K562 (cell line): ENCODE data around the gene ROM1. TPM values are rescaled to one million over a fixed set of nuclear protein-coding genes. Genes with fewer than 3 reads are reported as not detected.
A peak's percentile ranks its signal among the peaks of the same experiment; 100 is the strongest.

Experiments
- BRD4 ChIP-seq: fragments of 200-600 bp; sonication (generic); IDR thresholded peaks from 2 replicates; pipeline ENCODE4 v1.6.1; 2017; ENCODE audit warnings: inconsistent platforms
- CCAR2 ChIP-seq: fragments of 200-400 bp; formaldehyde crosslinking; IDR thresholded peaks from 2 replicates; pipeline ENCODE4 v1.6.1; 2017; ENCODE audit warnings: mild to moderate bottlenecking, low read depth, low read length
- E2F6 ChIP-seq, 2 experiments: IDR thresholded peaks; 2 replicates each; pipeline ENCODE4 v1.6.1; 2011; ENCODE audit warnings: borderline replicate concordance in 1 of 2, control low read depth in 1 of 2, low read depth in 1 of 2, low read length in 1 of 2, mild to moderate bottlenecking in 1 of 2, mixed read lengths in 1 of 2, moderate library complexity in 1 of 2; ENCODE audit not compliant: insufficient read depth in 1 of 2, insufficient read length in 1 of 2, poor library complexity in 1 of 2, severe bottlenecking in 1 of 2; ENCODE audit errors: extremely low read depth in 1 of 2
- GMEB1 ChIP-seq: fragments of 250-450 bp; sonication (Bioruptor Pico); IDR thresholded peaks from 2 replicates; pipeline ENCODE4 v1.4.0; 2020; ENCODE audit warnings: mild to moderate bottlenecking
- KDM5B ChIP-seq: fragments of 200-600 bp; sonication (generic); IDR thresholded peaks from 2 replicates; pipeline ENCODE4 v1.6.1; 2012; ENCODE audit warnings: low read depth, mild to moderate bottlenecking, moderate library complexity, low read length, control low read depth, inconsistent platforms; ENCODE audit not compliant: insufficient replicate concordance
- KLF1 ChIP-seq: fragments of 450-650 bp; IDR thresholded peaks from 2 replicates; pipeline ENCODE4 v1.6.1; 2016; ENCODE audit warnings: missing genetic modification characterization, missing compliant biosample characterization
- MXI1 ChIP-seq: IDR thresholded peaks from 2 replicates; pipeline ENCODE4 v1.6.1; 2011; ENCODE audit warnings: low read depth, mild to moderate bottlenecking, improper control_type of control experiment, low read length
- RUNX1 ChIP-seq: sonication (generic); IDR thresholded peaks from 2 replicates; pipeline ENCODE4 v1.6.1; 2016; ENCODE audit warnings: antibody characterized with exemption, low read depth
- SIX5 ChIP-seq, 2 experiments: IDR thresholded peaks; 2 replicates each; pipeline ENCODE4 v1.6.1; 2011; ENCODE audit warnings: low read length in 2 of 2, borderline replicate concordance in 1 of 2, low read depth in 1 of 2, mild to moderate bottlenecking in 1 of 2, moderate library complexity in 1 of 2; ENCODE audit not compliant: insufficient read depth in 1 of 2
- SMAD3 ChIP-seq: fragments of 450-650 bp; formaldehyde crosslinking; conservative IDR thresholded peaks from 2 replicates; pipeline ENCODE4 v1.4.0; 2020; ENCODE audit warnings: mild to moderate bottlenecking
- SP2 ChIP-seq: IDR thresholded peaks from 2 replicates; pipeline ENCODE4 v1.6.1; 2011; ENCODE audit warnings: mild to moderate bottlenecking, low read depth, low read length, moderate library complexity; ENCODE audit not compliant: poor library complexity, severe bottlenecking; ENCODE audit errors: extremely low read depth
- STAT5B ChIP-seq: fragments of 250-450 bp; sonication (Bioruptor Pico); IDR thresholded peaks from 2 replicates; pipeline ENCODE4 v1.8.0; 2021; ENCODE audit warnings: mild to moderate bottlenecking, inconsistent platforms
- TBP ChIP-seq: optimal IDR thresholded peaks from 2 replicates; pipeline ENCODE3; 2011; ENCODE audit warnings: low read depth, low read length, improper control_type of control experiment
- U2AF1 ChIP-seq: fragments of 200-400 bp; formaldehyde crosslinking; optimal IDR thresholded peaks from 2 replicates; pipeline ENCODE3; 2017; ENCODE audit warnings: mild to moderate bottlenecking, low read depth, low read length, moderate library complexity
- ZNF133 ChIP-seq: fragments of 250-450 bp; sonication (Bioruptor Pico); IDR thresholded peaks from 2 replicates; pipeline ENCODE4 v1.4.0; 2020; ENCODE audit warnings: mild to moderate bottlenecking
- ZNF318 ChIP-seq, 2 experiments: fragments of 450-650 bp; IDR thresholded peaks; 2 replicates each; pipeline ENCODE4 v1.6.1; 2016; ENCODE audit warnings: mild to moderate bottlenecking in 2 of 2, borderline replicate concordance in 1 of 2, low read depth in 1 of 2, moderate library complexity in 1 of 2
- ZNF778 ChIP-seq: fragments of 450-650 bp; formaldehyde crosslinking; IDR thresholded peaks from 2 replicates; pipeline ENCODE4 v1.4.0; 2020; ENCODE audit warnings: mild to moderate bottlenecking, moderate library complexity
- polyA plus RNA-seq, 8 experiments: library from polyadenylated mRNA; depleted of rRNA in 4 of 8; stranded (reverse) in 5 of 8; unstranded in 3 of 8; fragments of >200 nt; fragmentation: Nextera tagmentation in 2 of 8; fragmentation: Illumina TruSeq in 1 of 8; extraction: Ambion mirVana in 2 of 8; extraction: Trizol in 1 of 8; gene quantifications; 2 replicates each; pipeline versions ENCODE4 v1.2.1 to v1.2.3, GENCODE V29; 2011 to 2014; ENCODE audit warnings: inconsistent platforms in 1 of 8, missing spikeins in 1 of 8
- total RNA-seq, 7 experiments: library from RNA; depleted of rRNA in 6 of 7; stranded (reverse); fragments of >200 nt in 6 of 7; fragmentation: Illumina TruSeq in 2 of 7; extraction: Trizol in 2 of 7; gene quantifications; 2 replicates each; pipeline versions ENCODE4 v1.2.1 to v1.2.3, GENCODE V29; 2011 to 2021; ENCODE audit warnings: low replicate concordance in 1 of 7

The ROM1 gene
- total and polyA plus RNA-seq, 9 of the 15 experiments (the other 6 are each of a cell fraction or from before 2014, with no cell fraction given) = 0.75 to 4.0 (median 2.6) TPM

GRCh38 chr11:62611705-62612365 lies 1.2 kb upstream of the ROM1 start (continued):
- TF ChIP-seq E2F6 (IDR thresholded peaks at IDR 0.05; ENCODE audit: borderline replicate concordance in 1 of 2, extremely low read depth in 1 of 2, insufficient read depth in 1 of 2, insufficient read length in 1 of 2, low read depth in 1 of 2, low read length in 1 of 2, poor library complexity in 1 of 2, severe bottlenecking in 1 of 2) (no peak), STAT5B (CRISPR knock-in tag) (no peak), ZNF778 (no peak), ZNF318 (IDR thresholded peaks at IDR 0.05; ENCODE audit: borderline replicate concordance in 1 of 2, low read depth in 1 of 2) (no peak), GMEB1 (no peak), CCAR2 (no peak), RUNX1 (no peak), KLF1 (no peak), MXI1 (no peak), SIX5 (IDR thresholded peaks at IDR 0.05; ENCODE audit: borderline replicate concordance in 1 of 2, insufficient read depth in 1 of 2, low read depth in 1 of 2, low read length in 2 of 2) (no peak), ZNF133 (CRISPR knock-in tag) (no peak), TBP (no peak), SP2 (no peak), BRD4 (no peak), SMAD3 (CRISPR knock-in tag) (no peak), U2AF1 (no peak), KDM5B (peak; percentile 42)
